HG03108 (cell line): ENCODE data around the gene ZNF367.

Source experiments
- ATAC-seq: cut with Tn5 transposase; IDR thresholded peaks from one replicate; pipeline ENCODE4 v1.9.1; 2021; ENCODE audit warnings: moderate library complexity; ENCODE audit not compliant: unreplicated experiment

The ZNF367 gene

GRCh38 chr9:96437454-96437853, 19.3 kb upstream of the ZNF367 start:
- ATAC-seq, result no peak

GRCh38 chr9:96436456-96437126, 18.4 kb upstream of the ZNF367 start:
- ATAC-seq, result no peak

GRCh38 chr9:96436063-96436455, 17.9 kb upstream of the ZNF367 start:
- ATAC-seq, result no peak

GRCh38 chr9:96435345-96435744, 17.2 kb upstream of the ZNF367 start:
- ATAC-seq, result no peak

GRCh38 chr9:96430377-96430776, 12.2 kb upstream of the ZNF367 start:
- ATAC-seq, result no peak

GRCh38 chr9:96429732-96430131, 11.6 kb upstream of the ZNF367 start:
- no peak for ATAC-seq

GRCh38 chr9:96425500-96426169, 7.5 kb upstream of the ZNF367 start:
- ATAC-seq, result no peak

GRCh38 chr9:96423985-96424336, 5.8 kb upstream of the ZNF367 start:
- ATAC-seq, result no peak

GRCh38 chr9:96423322-96423984, 5.3 kb upstream of the ZNF367 start:
- ATAC-seq, result no peak

- ATAC-seq, result no peak
Measured at GRCh38 chr9:96420468-96421219, 2.5 kb upstream of the ZNF367 start.

- no peak for ATAC-seq
Measured at GRCh38 chr9:96419691-96419969, 1.5 kb upstream of the ZNF367 start.

- ATAC-seq, result peak; percentile 29
Measured at GRCh38 chr9:96418920-96419690, 935 bp upstream of the ZNF367 start.

GRCh38 chr9:96417661-96418082, 498 bp downstream of the ZNF367 start:
- no peak for ATAC-seq

- no peak for ATAC-seq
Measured at GRCh38 chr9:96417051-96417586, 1.1 kb downstream of the ZNF367 start.

GRCh38 chr9:96413302-96414221, 4.6 kb downstream of the ZNF367 start:
- no peak for ATAC-seq

GRCh38 chr9:96412174-96412913, 5.8 kb downstream of the ZNF367 start:
- ATAC-seq, result no peak

- no peak for ATAC-seq
Measured at GRCh38 chr9:96411129-96411838, 6.9 kb downstream of the ZNF367 start.
